ENCODE results near the gene SIL1. TPM values are rescaled to one million over a fixed set of nuclear protein-coding genes. Genes with fewer than 3 reads are reported as not detected.

The SIL1 gene
- 72.8 and 78.8 TPM in 2 replicates for total RNA-seq (2014; rRNA removed; shearing (Covaris generic))
- 89.8 and 101 TPM in 2 replicates for polyA plus RNA-seq (2016; fragmentation: Nextera tagmentation; extraction: Ambion mirVana)

- DNase-seq = peak; percentile 98
- H3K9me3 ChIP-seq (ENCODE audit: low read depth) = no peaks in the 10 kb centered on the region
- no peaks in the 10 kb centered on the region for H3K9me2 ChIP-seq (ENCODE audit: insufficient read depth)
- 1 to 2% methylated on average over 42 to 61 of the region's 61 CpGs for WGBS, 2 experiments (ENCODE audit: low coverage in 1 of 2, low lambda C conversion rate in 2 of 2, missing lambda C conversion rate in 2 of 2)
- H3K79me2 ChIP-seq (ENCODE audit: insufficient read depth) = peaks cover 46% of the 10 kb centered on the region
- in situ Hi-C loops (cut with MboI) = no loop called here
- peak within 1 kb of the TSS; percentile 99 for H3K4me3 ChIP-seq
- H4K20me1 ChIP-seq (ENCODE audit: insufficient read depth) = no peaks in the 10 kb centered on the region
- no peaks in the 10 kb centered on the region for H3K36me3 ChIP-seq (ENCODE audit: low read depth)
- H3F3A ChIP-seq (ENCODE audit: insufficient read depth) = 0 out of 2 replicates have a peak, but pooled peaks cover 4% of the 10 kb centered on the region
- peak within 1 kb of the TSS; percentile 100 for H3K4me2 ChIP-seq (ENCODE audit: unreplicated experiment)
- H3K27ac ChIP-seq = peak within 1 kb of the TSS; percentile 63
- peak within 1 kb of the TSS; percentile 92 for H2AFZ ChIP-seq
- peak within 1 kb of the TSS; percentile 93 for H3K9ac ChIP-seq
- TF ChIP-seq EZH2 (IDR thresholded peaks at IDR 0.05; ENCODE audit: insufficient read depth, poor library complexity, severe bottlenecking) (no peak), EZH2phosphoT487 (IDR thresholded peaks at IDR 0.05; ENCODE audit: insufficient read depth, low read depth) (no peak)
- no peaks in the 10 kb centered on the region for H3K27me3 ChIP-seq (replicated peaks; ENCODE audit: insufficient read depth)
- H3K4me1 ChIP-seq (ENCODE audit: insufficient read depth) = peaks cover 9% of the 10 kb centered on the region; the same call in 1 of the 2 replicates
These were observed at the start of gene SIL1 for GRCh38 chr5:139197710-139198669. Gene SIL1 (minus strand): TSS chr5:139198368. CDS start chr5:139127843, 70,525 bp downstream.

GRCh38 chr5:139246394-139246793 is 48.2 kb upstream of the SIL1 start:
- Histone ChIP-seq H3F3A (ENCODE audit: insufficient read depth) (no peaks in the 10 kb centered on the region), H3K27ac (no peak overlapping the region), H3K4me3 (no peak overlapping the region), H3K9me3 (ENCODE audit: low read depth) (no peaks in the 10 kb centered on the region), H3K36me3 (ENCODE audit: low read depth) (no peaks in the 10 kb centered on the region), H3K9me2 (ENCODE audit: insufficient read depth) (no peaks in the 10 kb centered on the region), H2AFZ (peak overlapping the region; percentile 82), H3K27me3 (replicated peaks; ENCODE audit: insufficient read depth) (no peaks in the 10 kb centered on the region), H3K9ac (no peak overlapping the region), H3K4me2 (ENCODE audit: unreplicated experiment) (peak overlapping the region; percentile 52), H3K4me1 (ENCODE audit: insufficient read depth) (peaks cover 12% of the 10 kb centered on the region), H3K79me2 (ENCODE audit: insufficient read depth) (no peaks in the 10 kb centered on the region), H4K20me1 (ENCODE audit: insufficient read depth) (no peaks in the 10 kb centered on the region)
- in situ Hi-C loops (cut with MboI) = no loop called here
- 24 to 40% methylated on average over 2 to 4 of the region's 4 CpGs for WGBS, 2 experiments (ENCODE audit: low coverage in 1 of 2, low lambda C conversion rate in 2 of 2, missing lambda C conversion rate in 2 of 2)
- TF ChIP-seq EZH2 (IDR thresholded peaks at IDR 0.05; ENCODE audit: insufficient read depth, poor library complexity, severe bottlenecking) = no peak
- TF ChIP-seq EZH2phosphoT487 (IDR thresholded peaks at IDR 0.05; ENCODE audit: insufficient read depth, low read depth) = no peak
- DNase-seq = peak; percentile 75

- in situ Hi-C loops (cut with MboI) = no loop called here
- no peaks in the 10 kb centered on the region for H3K9me3 ChIP-seq (ENCODE audit: low read depth)
- no peak overlapping the region for H3K27ac ChIP-seq
- TF ChIP-seq EZH2 (IDR thresholded peaks at IDR 0.05; ENCODE audit: insufficient read depth, poor library complexity, severe bottlenecking) = no peak
- TF ChIP-seq EZH2phosphoT487 (IDR thresholded peaks at IDR 0.05; ENCODE audit: insufficient read depth, low read depth) = no peak
- no peak for DNase-seq
- no peak overlapping the region for H3K4me3 ChIP-seq
- no peaks in the 10 kb centered on the region for H3K36me3 ChIP-seq (ENCODE audit: low read depth)
- no peaks in the 10 kb centered on the region for H3K9me2 ChIP-seq (ENCODE audit: insufficient read depth)
- no peaks in the 10 kb centered on the region for H3K79me2 ChIP-seq (ENCODE audit: insufficient read depth)
- H3K9ac ChIP-seq = no peak overlapping the region
- no peaks in the 10 kb centered on the region for H3F3A ChIP-seq (ENCODE audit: insufficient read depth)
- no peaks in the 10 kb centered on the region for H3K27me3 ChIP-seq (replicated peaks; ENCODE audit: insufficient read depth)
- peak overlapping the region; percentile 82 for H2AFZ ChIP-seq
- peaks cover 12% of the 10 kb centered on the region for H3K4me1 ChIP-seq (ENCODE audit: insufficient read depth)
- H3K4me2 ChIP-seq (ENCODE audit: unreplicated experiment) = peak overlapping the region; percentile 15
- H4K20me1 ChIP-seq (ENCODE audit: insufficient read depth) = no peaks in the 10 kb centered on the region
These were observed 47.6 kb upstream of the SIL1 start for GRCh38 chr5:139245637-139246339.

- Histone ChIP-seq H3K9me3 (ENCODE audit: low read depth) (no peaks in the 10 kb centered on the region), H3F3A (ENCODE audit: insufficient read depth) (no peaks in the 10 kb centered on the region), H3K79me2 (ENCODE audit: insufficient read depth) (no peaks in the 10 kb centered on the region), H3K4me1 (ENCODE audit: insufficient read depth) (peaks cover 12% of the 10 kb centered on the region), H3K27ac (no peak overlapping the region), H3K9me2 (ENCODE audit: insufficient read depth) (no peaks in the 10 kb centered on the region), H3K36me3 (ENCODE audit: low read depth) (no peaks in the 10 kb centered on the region), H3K27me3 (replicated peaks; ENCODE audit: insufficient read depth) (no peaks in the 10 kb centered on the region), H4K20me1 (ENCODE audit: insufficient read depth) (no peaks in the 10 kb centered on the region), H3K4me3 (no peak overlapping the region), H3K4me2 (ENCODE audit: unreplicated experiment) (no peak overlapping the region), H2AFZ (no peak overlapping the region), H3K9ac (no peak overlapping the region)
- DNase-seq = no peak
- in situ Hi-C loops (cut with MboI) = no loop called here
- TF ChIP-seq EZH2phosphoT487 (IDR thresholded peaks at IDR 0.05; ENCODE audit: insufficient read depth, low read depth) = no peak
- no peak for TF ChIP-seq EZH2 (IDR thresholded peaks at IDR 0.05; ENCODE audit: insufficient read depth, poor library complexity, severe bottlenecking)
- WGBS, 2 experiments (ENCODE audit: low coverage in 1 of 2, low lambda C conversion rate in 2 of 2, missing lambda C conversion rate in 2 of 2) = 17 to 18% methylated on average over 4 of the region's 4 CpGs
These were observed 45.3 kb upstream of the SIL1 start for GRCh38 chr5:139243425-139243970.
